HepG2 (cell line): Measurements from ENCODE around the gene HIPK2. TPM values are rescaled to one million over a fixed set of nuclear protein-coding genes. Genes with fewer than 3 reads are reported as not detected.
A peak's percentile ranks its signal among the peaks of the same experiment; 100 is the strongest.

Experiments used
- AHR ChIP-seq: IDR thresholded peaks from 2 replicates; pipeline ENCODE4 v1.6.1; 2018; ENCODE audit warnings: missing genetic modification reagents, missing compliant biosample characterization
- AKAP8 ChIP-seq: sonication (generic); formaldehyde crosslinking; IDR thresholded peaks from 2 replicates; pipeline ENCODE4 v1.5.1; 2020; ENCODE audit warnings: mild to moderate bottlenecking, missing genetic modification reagents
- CAMTA2 ChIP-seq: sonication (generic); formaldehyde crosslinking; IDR thresholded peaks from 2 replicates; pipeline ENCODE4 v1.4.0; 2020; ENCODE audit warnings: mild to moderate bottlenecking, missing genetic modification reagents, borderline replicate concordance
- ETV5 ChIP-seq: IDR thresholded peaks from 2 replicates; pipeline ENCODE4 v1.6.1; 2018; ENCODE audit warnings: missing biosample characterization, missing genetic modification reagents, inconsistent platforms, borderline replicate concordance
- HNF4G ChIP-seq, 2 experiments: sonication (generic) in 1 of 2; formaldehyde crosslinking in 1 of 2; IDR thresholded peaks; 2 replicates each; pipeline versions ENCODE4 v1.4.0 to v1.6.1; 2011 to 2020; ENCODE audit warnings: borderline replicate concordance in 2 of 2, low read depth in 2 of 2, mild to moderate bottlenecking in 2 of 2, low read length in 1 of 2, missing genetic modification reagents in 1 of 2, moderate library complexity in 1 of 2
- HOXA9 ChIP-seq: sonication (generic); formaldehyde crosslinking; IDR thresholded peaks from 2 replicates; pipeline ENCODE4 v1.8.1; 2022; ENCODE audit warnings: missing genetic modification reagents, mild to moderate bottlenecking, moderate library complexity, borderline replicate concordance
- KDM4B ChIP-seq: sonication (generic); formaldehyde crosslinking; IDR thresholded peaks from 2 replicates; pipeline ENCODE4 v1.4.0; 2020; ENCODE audit warnings: missing genetic modification reagents
- MYNN ChIP-seq: sonication (generic); formaldehyde crosslinking; IDR thresholded peaks from 2 replicates; pipeline ENCODE4 v1.4.0; 2020; ENCODE audit warnings: mild to moderate bottlenecking, low read depth, missing genetic modification reagents
- NR1H2 ChIP-seq: sonication (generic); formaldehyde crosslinking; IDR thresholded peaks from 2 replicates; pipeline ENCODE4 v1.8.1; 2022; ENCODE audit warnings: low read depth, missing genetic modification reagents, borderline replicate concordance
- RORA ChIP-seq: sonication (generic); formaldehyde crosslinking; IDR thresholded peaks from 2 replicates; pipeline ENCODE4 v1.5.0; 2020; ENCODE audit warnings: mild to moderate bottlenecking, missing genetic modification reagents, moderate library complexity
- SMYD3 ChIP-seq: sonication (generic); formaldehyde crosslinking; IDR thresholded peaks from 2 replicates; pipeline ENCODE4 v1.8.1; 2023; ENCODE audit warnings: mild to moderate bottlenecking, missing genetic modification reagents
- SP5 ChIP-seq: IDR thresholded peaks from 2 replicates; pipeline ENCODE4 v1.6.1; 2016; ENCODE audit warnings: low read depth, borderline replicate concordance
- TBX3 ChIP-seq: fragments of 450-650 bp; IDR thresholded peaks from 2 replicates; pipeline ENCODE4 v1.6.1; 2017; ENCODE audit warnings: antibody characterized with exemption, mild to moderate bottlenecking, inconsistent platforms, borderline replicate concordance
- TEAD2 ChIP-seq: sonication (generic); formaldehyde crosslinking; IDR thresholded peaks from 2 replicates; pipeline ENCODE4 v1.9.0; 2021; ENCODE audit warnings: missing genetic modification reagents
- ZKSCAN1 ChIP-seq: fragments of 150-350 bp; IDR thresholded peaks from 2 replicates; pipeline ENCODE4 v1.6.1; 2014; ENCODE audit warnings: low read length
- ZSCAN21 ChIP-seq: sonication (generic); formaldehyde crosslinking; IDR thresholded peaks from 2 replicates; pipeline ENCODE4 v1.8.0; 2022; ENCODE audit warnings: mild to moderate bottlenecking, missing genetic modification reagents, moderate library complexity, borderline replicate concordance
- ZSCAN30 ChIP-seq: sonication (generic); formaldehyde crosslinking; IDR thresholded peaks from 2 replicates; pipeline ENCODE4 v1.5.0; 2020; ENCODE audit warnings: mild to moderate bottlenecking, missing genetic modification reagents
- ZZZ3 ChIP-seq: sonication (generic); formaldehyde crosslinking; IDR thresholded peaks from 2 replicates; pipeline ENCODE4 v1.4.0; 2020; ENCODE audit warnings: missing genetic modification reagents, mild to moderate bottlenecking, borderline replicate concordance
- polyA plus RNA-seq, 8 experiments: library from polyadenylated mRNA; depleted of rRNA in 3 of 8; stranded (reverse) in 7 of 8; unstranded in 1 of 8; fragments of >200 nt; fragmentation: Illumina TruSeq in 4 of 8; extraction: Trizol in 4 of 8; gene quantifications; 2 replicates each; pipeline versions ENCODE4 v1.2.1 to v1.2.3, GENCODE V29; 2011 to 2016; ENCODE audit warnings: low read depth in 4 of 8, missing spikeins in 1 of 8, mixed read lengths in 1 of 8; ENCODE audit not compliant: insufficient read depth in 1 of 8
- total RNA-seq, 5 experiments: library from RNA; depleted of rRNA; stranded (reverse); fragments of >200 nt; fragmentation: Illumina TruSeq; extraction: Trizol; gene quantifications; 2 replicates each; pipeline ENCODE4 v1.2.3, GENCODE V29; 2016; ENCODE audit warnings: low read depth in 1 of 5
- TF ChIP-seq, protein P1 (sequence below): sonication (generic); formaldehyde crosslinking; IDR thresholded peaks from 2 replicates; pipeline ENCODE4 v1.5.1; 2020; ENCODE audit warnings: mild to moderate bottlenecking, missing genetic modification reagents, moderate library complexity
- TF ChIP-seq, protein P2 (sequence below): sonication (generic); formaldehyde crosslinking; IDR thresholded peaks from 2 replicates; pipeline ENCODE4 v1.8.1; 2023; ENCODE audit warnings: missing genetic modification reagents, mild to moderate bottlenecking, borderline replicate concordance
- TF ChIP-seq, protein P3 (sequence below): sonication (generic); formaldehyde crosslinking; IDR thresholded peaks from 2 replicates; pipeline ENCODE4 v1.5.0; 2020; ENCODE audit warnings: missing genetic modification reagents
- TF ChIP-seq, protein P4 (sequence below): sonication (generic); formaldehyde crosslinking; IDR thresholded peaks from 2 replicates; pipeline ENCODE4 v1.4.0; 2020; ENCODE audit warnings: missing genetic modification reagents
- TF ChIP-seq, protein P5 (sequence below): sonication (generic); formaldehyde crosslinking; IDR thresholded peaks from 2 replicates; pipeline ENCODE4 v1.5.0; 2020; ENCODE audit warnings: missing genetic modification reagents
- TF ChIP-seq, protein P6 (sequence below): sonication (generic); formaldehyde crosslinking; IDR thresholded peaks from 2 replicates; pipeline ENCODE4 v1.5.0; 2020; ENCODE audit warnings: mild to moderate bottlenecking, missing genetic modification reagents, moderate library complexity

HIPK2 gene
- total and polyA plus RNA-seq, 2 of the 13 experiments (the other 11 are each of a cell fraction or from before 2014, with no cell fraction given) = 14.4 to 20.2 TPM

DNA sequence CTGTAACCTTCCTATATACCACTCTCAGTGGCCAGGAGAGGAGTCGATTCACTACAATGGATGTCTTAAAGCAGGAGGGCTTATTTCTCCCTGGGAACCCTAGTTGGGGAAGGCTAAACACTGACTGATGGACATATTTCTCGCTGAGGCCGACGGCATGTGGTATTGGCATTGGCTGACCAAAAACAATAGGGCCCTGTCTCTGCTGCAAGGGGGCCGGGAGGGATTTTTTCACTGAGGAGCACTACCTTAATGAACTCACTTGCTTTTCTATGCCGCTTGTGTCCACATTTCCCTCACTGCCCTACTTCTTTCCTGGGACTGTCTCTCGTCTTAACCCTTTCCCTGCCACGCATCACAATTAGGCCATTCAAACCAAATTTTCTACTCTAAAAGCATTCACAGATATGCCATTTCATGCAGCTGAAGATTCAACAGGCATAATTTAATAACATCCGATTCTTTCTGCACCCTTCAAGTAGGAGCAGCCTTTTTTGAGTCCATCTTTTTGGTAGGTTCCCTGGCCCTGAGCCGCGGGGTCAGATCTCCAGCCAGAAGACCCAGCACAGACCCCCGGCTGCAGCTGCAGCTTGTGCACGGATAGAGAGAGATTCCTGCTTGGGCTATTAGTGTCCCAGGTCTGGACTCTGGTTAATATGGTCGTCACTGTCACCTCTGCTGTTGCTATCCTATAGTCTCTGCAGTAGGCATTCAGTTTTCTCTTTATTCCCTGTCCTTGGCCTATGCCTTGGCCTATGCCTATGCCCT, 118.7 kb downstream of the HIPK2 start (continued):
- TF ChIP-seq, protein P1, sequence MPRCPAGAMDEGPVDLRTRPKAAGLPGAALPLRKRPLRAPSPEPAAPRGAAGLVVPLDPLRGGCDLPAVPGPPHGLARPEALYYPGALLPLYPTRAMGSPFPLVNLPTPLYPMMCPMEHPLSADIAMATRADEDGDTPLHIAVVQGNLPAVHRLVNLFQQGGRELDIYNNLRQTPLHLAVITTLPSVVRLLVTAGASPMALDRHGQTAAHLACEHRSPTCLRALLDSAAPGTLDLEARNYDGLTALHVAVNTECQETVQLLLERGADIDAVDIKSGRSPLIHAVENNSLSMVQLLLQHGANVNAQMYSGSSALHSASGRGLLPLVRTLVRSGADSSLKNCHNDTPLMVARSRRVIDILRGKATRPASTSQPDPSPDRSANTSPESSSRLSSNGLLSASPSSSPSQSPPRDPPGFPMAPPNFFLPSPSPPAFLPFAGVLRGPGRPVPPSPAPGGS (CRISPR knock-in tag) = no peak
- TF ChIP-seq CAMTA2 (CRISPR knock-in tag) (no peak), ZSCAN21 (no peak), ETV5 (CRISPR knock-in tag) (no peak), RORA (no peak), TBX3 (no peak), NR1H2 (no peak), AKAP8 (CRISPR knock-in tag) (no peak), TEAD2 (no peak), MYNN (CRISPR knock-in tag) (no peak), AHR (CRISPR knock-in tag) (no peak), HOXA9 (CRISPR knock-in tag) (no peak), ZKSCAN1 (no peak), SMYD3 (CRISPR knock-in tag) (no peak), HNF4G (IDR thresholded peaks at IDR 0.05; ENCODE audit: borderline replicate concordance, low read depth, low read length) (peak; percentile 20; the same call in 1 of the 2 replicates), HNF4G (CRISPR knock-in tag; IDR thresholded peaks at IDR 0.05; ENCODE audit: borderline replicate concordance, low read depth) (no peak; the same call in 1 of the 2 replicates), KDM4B (no peak), ZSCAN30 (CRISPR knock-in tag) (no peak), ZZZ3 (CRISPR knock-in tag) (no peak), SP5 (CRISPR knock-in tag) (no peak)
- TF ChIP-seq, protein P2, sequence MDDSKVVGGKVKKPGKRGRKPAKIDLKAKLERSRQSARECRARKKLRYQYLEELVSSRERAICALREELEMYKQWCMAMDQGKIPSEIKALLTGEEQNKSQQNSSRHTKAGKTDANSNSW (CRISPR knock-in tag) = no peak
- TF ChIP-seq, protein P3, sequence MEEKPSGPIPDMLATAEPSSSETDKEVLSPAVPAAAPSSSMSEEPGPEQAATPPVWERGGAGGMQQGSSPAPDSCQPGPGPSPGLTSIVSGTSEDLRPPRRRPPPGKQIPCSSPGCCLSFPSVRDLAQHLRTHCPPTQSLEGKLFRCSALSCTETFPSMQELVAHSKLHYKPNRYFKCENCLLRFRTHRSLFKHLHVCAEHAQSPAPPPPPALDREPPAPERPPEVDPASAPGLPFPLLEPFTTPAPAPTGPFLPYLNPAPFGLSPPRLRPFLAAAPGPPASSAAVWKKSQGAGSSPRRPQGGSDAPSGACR (CRISPR knock-in tag) = no peak
- TF ChIP-seq, protein P4, sequence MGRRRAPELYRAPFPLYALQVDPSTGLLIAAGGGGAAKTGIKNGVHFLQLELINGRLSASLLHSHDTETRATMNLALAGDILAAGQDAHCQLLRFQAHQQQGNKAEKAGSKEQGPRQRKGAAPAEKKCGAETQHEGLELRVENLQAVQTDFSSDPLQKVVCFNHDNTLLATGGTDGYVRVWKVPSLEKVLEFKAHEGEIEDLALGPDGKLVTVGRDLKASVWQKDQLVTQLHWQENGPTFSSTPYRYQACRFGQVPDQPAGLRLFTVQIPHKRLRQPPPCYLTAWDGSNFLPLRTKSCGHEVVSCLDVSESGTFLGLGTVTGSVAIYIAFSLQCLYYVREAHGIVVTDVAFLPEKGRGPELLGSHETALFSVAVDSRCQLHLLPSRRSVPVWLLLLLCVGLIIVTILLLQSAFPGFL (CRISPR knock-in tag) = no peak
- TF ChIP-seq, protein P5, sequence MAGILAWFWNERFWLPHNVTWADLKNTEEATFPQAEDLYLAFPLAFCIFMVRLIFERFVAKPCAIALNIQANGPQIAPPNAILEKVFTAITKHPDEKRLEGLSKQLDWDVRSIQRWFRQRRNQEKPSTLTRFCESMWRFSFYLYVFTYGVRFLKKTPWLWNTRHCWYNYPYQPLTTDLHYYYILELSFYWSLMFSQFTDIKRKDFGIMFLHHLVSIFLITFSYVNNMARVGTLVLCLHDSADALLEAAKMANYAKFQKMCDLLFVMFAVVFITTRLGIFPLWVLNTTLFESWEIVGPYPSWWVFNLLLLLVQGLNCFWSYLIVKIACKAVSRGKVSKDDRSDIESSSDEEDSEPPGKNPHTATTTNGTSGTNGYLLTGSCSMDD (CRISPR knock-in tag) = no peak
- TF ChIP-seq, protein P6, sequence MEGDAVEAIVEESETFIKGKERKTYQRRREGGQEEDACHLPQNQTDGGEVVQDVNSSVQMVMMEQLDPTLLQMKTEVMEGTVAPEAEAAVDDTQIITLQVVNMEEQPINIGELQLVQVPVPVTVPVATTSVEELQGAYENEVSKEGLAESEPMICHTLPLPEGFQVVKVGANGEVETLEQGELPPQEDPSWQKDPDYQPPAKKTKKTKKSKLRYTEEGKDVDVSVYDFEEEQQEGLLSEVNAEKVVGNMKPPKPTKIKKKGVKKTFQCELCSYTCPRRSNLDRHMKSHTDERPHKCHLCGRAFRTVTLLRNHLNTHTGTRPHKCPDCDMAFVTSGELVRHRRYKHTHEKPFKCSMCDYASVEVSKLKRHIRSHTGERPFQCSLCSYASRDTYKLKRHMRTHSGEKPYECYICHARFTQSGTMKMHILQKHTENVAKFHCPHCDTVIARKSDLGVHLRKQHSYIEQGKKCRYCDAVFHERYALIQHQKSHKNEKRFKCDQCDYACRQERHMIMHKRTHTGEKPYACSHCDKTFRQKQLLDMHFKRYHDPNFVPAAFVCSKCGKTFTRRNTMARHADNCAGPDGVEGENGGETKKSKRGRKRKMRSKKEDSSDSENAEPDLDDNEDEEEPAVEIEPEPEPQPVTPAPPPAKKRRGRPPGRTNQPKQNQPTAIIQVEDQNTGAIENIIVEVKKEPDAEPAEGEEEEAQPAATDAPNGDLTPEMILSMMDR (CRISPR knock-in tag) = no peak
